PC-9 (cell line): ENCODE measurements around the gene ARHGAP10. TPM values are rescaled to one million over a fixed set of nuclear protein-coding genes. Genes with fewer than 3 reads are reported as not detected.

Experiments used
- BruUV-seq: library from RNA; stranded (reverse); fragments of 400-500 nt; replicated peaks from 2 replicates; lab custom pipeline; 2021; lab: Mats Ljungman, UMichigan
- CTCF ChIA-PET: fragments of 300-600 bp; sonication (Branson Sonifier 250); formaldehyde crosslinking; loops from one replicate; lab custom pipeline; 2022; ENCODE audit warnings: antibody characterized with exemption; lab: Charles Lee
- POLR2A ChIA-PET: fragments of 300-600 bp; sonication (Branson Sonifier 250); formaldehyde crosslinking; loops from one replicate; lab custom pipeline; 2022; ENCODE audit warnings: antibody characterized with exemption; ENCODE audit not compliant: unreplicated experiment; lab: Charles Lee
- DNase-seq, 2 experiments: peaks; one replicate each; pipeline versions ENCODE4 v3.0.0 to v3.0.0-alpha.2; 2015 to 2022; ENCODE audit warnings: mixed read lengths in 1 of 2
- H2AFZ ChIP-seq: fragments of 200-600 bp; sonication (generic); 2 replicates; pipeline ENCODE4 v1.8.1; 2017; ENCODE audit warnings: antibody characterized with exemption
- H3F3A ChIP-seq: fragments of 200-600 bp; sonication (generic); 2 replicates; pipeline ENCODE4 v1.8.1; 2017; ENCODE audit warnings: antibody characterized with exemption, mild to moderate bottlenecking, low read depth; ENCODE audit not compliant: insufficient read depth
- H3K27ac ChIP-seq: fragments of 200-600 bp; sonication (generic); 2 replicates; pipeline ENCODE4 v1.6.1; 2016; ENCODE audit warnings: mixed run types
- H3K27me3 ChIP-seq: fragments of 200-600 bp; sonication (generic); 2 replicates; pipeline ENCODE4 v1.6.1; 2016; ENCODE audit warnings: low read depth, mixed run types; ENCODE audit not compliant: insufficient read depth
- H3K36me3 ChIP-seq: fragments of 200-600 bp; sonication (generic); 2 replicates; pipeline ENCODE4 v1.6.1; 2016; ENCODE audit warnings: low read depth, mixed run types
- H3K4me1 ChIP-seq: fragments of 200-600 bp; sonication (generic); replicated peaks from 2 replicates; pipeline ENCODE4 v1.6.1; 2016; ENCODE audit warnings: mixed run types; ENCODE audit not compliant: insufficient read depth
- H3K4me2 ChIP-seq: fragments of 200-600 bp; sonication (generic); 2 replicates; pipeline ENCODE4 v1.6.1; 2017; ENCODE audit warnings: mixed run types
- H3K4me3 ChIP-seq: fragments of 200-600 bp; sonication (generic); 2 replicates; pipeline ENCODE4 v1.6.1; 2016; ENCODE audit warnings: mixed run types
- H3K79me2 ChIP-seq: fragments of 200-600 bp; sonication (generic); 2 replicates; pipeline ENCODE4 v1.6.1; 2017; ENCODE audit warnings: low read depth, mixed run types
- H3K9me2 ChIP-seq: fragments of 200-600 bp; sonication (generic); 2 replicates; pipeline ENCODE4 v1.8.1; 2017; ENCODE audit warnings: mild to moderate bottlenecking; ENCODE audit not compliant: insufficient read depth
- H3K9me3 ChIP-seq: fragments of 200-600 bp; sonication (generic); 2 replicates; pipeline ENCODE4 v1.8.1; 2016; ENCODE audit warnings: low read depth; ENCODE audit not compliant: insufficient read depth
- H4K20me1 ChIP-seq: fragments of 200-600 bp; sonication (generic); 2 replicates; pipeline ENCODE4 v1.8.1; 2017; ENCODE audit not compliant: insufficient read depth
- EZH2 ChIP-seq: fragments of 200-600 bp; sonication (generic); IDR thresholded peaks from 2 replicates; pipeline ENCODE4 v1.8.0; 2017; ENCODE audit warnings: antibody characterized with exemption, low read depth
- intact Hi-C: fragments of 100-400 bp; cut with micrococcal nuclease; formaldehyde crosslinking; loops from one replicate; pipeline ENCODE4 v1.10.0; 2022; ENCODE audit not compliant: unreplicated experiment
- total RNA-seq: library from RNA; stranded (reverse); gene quantifications from 2 replicates; pipeline ENCODE4 v1.2.3, GENCODE V29; 2021
- TF ChIP-seq, protein P1 (sequence below): fragments of 200-600 bp; sonication (generic); conservative IDR thresholded peaks from 2 replicates; pipeline ENCODE4 v1.6.1; 2017; ENCODE audit warnings: mixed run types, antibody characterized with exemption, mild to moderate bottlenecking, moderate library complexity

Gene ARHGAP10
- total RNA-seq, 1 experiment from 2014 or later: 27.5 TPM

DNA sequence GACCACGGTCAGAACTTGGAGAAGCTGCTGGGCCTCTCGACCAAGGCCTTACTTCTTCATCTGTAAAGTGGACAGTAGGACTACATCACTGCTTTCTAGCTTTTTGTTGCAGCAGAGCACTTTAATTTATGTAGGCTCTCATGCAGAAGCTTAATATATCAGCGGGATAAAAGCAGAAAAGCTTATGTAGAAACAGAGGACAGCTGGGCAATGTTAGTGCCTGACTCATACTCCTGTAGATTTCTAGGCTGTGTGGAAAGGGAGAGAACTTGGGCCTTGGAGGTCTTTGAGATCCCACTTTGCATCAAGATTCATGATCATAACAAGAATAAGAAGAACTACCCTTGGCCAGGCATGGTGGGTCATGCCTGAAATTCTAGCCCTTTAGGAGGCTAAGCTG is 91.2 kb downstream of the ARHGAP10 start:
- Histone ChIP-seq H3K4me3 (no peak overlapping the region), H3K4me2 (no peak overlapping the region), H3K4me1 (peaks cover 10% of the 10 kb centered on the region; the same call in 1 of the 2 replicates), H2AFZ (no peak overlapping the region), H4K20me1 (no peaks in the 10 kb centered on the region), H3F3A (no peaks in the 10 kb centered on the region; the same call in 1 of the 2 replicates), H3K9me2 (no peaks in the 10 kb centered on the region), H3K9me3 (no peaks in the 10 kb centered on the region), H3K36me3 (0 out of 2 replicates have a peak, but pooled peaks cover 4% of the 10 kb centered on the region), H3K27me3 (no peaks in the 10 kb centered on the region), H3K79me2 (no peaks in the 10 kb centered on the region), H3K27ac (no peak overlapping the region)
- DNase-seq: no peak
- POLR2A ChIA-PET: no interaction called here
- no TSS peak for BruUV-seq
- intact Hi-C loops: no loop called here
- CTCF ChIA-PET: no interaction called here
- TF ChIP-seq EZH2: no peak
- TF ChIP-seq, protein P1, sequence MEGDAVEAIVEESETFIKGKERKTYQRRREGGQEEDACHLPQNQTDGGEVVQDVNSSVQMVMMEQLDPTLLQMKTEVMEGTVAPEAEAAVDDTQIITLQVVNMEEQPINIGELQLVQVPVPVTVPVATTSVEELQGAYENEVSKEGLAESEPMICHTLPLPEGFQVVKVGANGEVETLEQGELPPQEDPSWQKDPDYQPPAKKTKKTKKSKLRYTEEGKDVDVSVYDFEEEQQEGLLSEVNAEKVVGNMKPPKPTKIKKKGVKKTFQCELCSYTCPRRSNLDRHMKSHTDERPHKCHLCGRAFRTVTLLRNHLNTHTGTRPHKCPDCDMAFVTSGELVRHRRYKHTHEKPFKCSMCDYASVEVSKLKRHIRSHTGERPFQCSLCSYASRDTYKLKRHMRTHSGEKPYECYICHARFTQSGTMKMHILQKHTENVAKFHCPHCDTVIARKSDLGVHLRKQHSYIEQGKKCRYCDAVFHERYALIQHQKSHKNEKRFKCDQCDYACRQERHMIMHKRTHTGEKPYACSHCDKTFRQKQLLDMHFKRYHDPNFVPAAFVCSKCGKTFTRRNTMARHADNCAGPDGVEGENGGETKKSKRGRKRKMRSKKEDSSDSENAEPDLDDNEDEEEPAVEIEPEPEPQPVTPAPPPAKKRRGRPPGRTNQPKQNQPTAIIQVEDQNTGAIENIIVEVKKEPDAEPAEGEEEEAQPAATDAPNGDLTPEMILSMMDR: no peak

DNA sequence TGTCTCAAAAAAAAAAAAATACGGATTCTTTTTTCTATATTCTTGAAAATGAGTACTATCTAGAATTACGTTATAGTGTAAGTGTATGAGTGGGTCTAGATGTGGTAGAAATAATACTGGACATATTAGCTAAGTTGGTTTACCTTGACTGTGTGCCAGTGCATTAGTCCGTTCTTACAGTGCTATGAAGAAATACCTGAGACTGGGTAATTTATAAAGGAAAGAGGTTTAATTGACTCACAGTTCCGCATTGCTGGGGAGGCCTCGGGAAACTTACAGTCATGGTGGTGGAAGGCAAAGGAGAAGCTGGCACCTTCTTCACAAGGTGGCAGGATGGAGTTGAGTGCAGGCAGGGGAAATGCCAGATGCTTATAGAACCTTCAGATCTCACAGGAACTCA is 92.4 kb downstream of the ARHGAP10 start:
- Histone ChIP-seq H2AFZ (no peak overlapping the region), H3K36me3 (0 out of 2 replicates have a peak, but pooled peaks cover 4% of the 10 kb centered on the region), H3K79me2 (no peaks in the 10 kb centered on the region), H3K27ac (no peak overlapping the region), H4K20me1 (no peaks in the 10 kb centered on the region), H3K9me3 (no peaks in the 10 kb centered on the region), H3F3A (no peaks in the 10 kb centered on the region; the same call in 1 of the 2 replicates), H3K9me2 (no peaks in the 10 kb centered on the region), H3K4me2 (no peak overlapping the region), H3K4me1 (peaks cover 13% of the 10 kb centered on the region), H3K4me3 (no peak overlapping the region), H3K27me3 (no peaks in the 10 kb centered on the region)
- ChIA-PET POLR2A (no interaction called here), CTCF (interaction anchor here (0.7 kb wide), 1 partner anchor 34 kb away, joined by 5 read pairs; no protein-coding TSS in a partner anchor)
- intact Hi-C loops: no loop called here
- BruUV-seq: no TSS peak
- no peak for DNase-seq
- TF ChIP-seq, protein P1: no peak
- no peak for TF ChIP-seq EZH2

DNA sequence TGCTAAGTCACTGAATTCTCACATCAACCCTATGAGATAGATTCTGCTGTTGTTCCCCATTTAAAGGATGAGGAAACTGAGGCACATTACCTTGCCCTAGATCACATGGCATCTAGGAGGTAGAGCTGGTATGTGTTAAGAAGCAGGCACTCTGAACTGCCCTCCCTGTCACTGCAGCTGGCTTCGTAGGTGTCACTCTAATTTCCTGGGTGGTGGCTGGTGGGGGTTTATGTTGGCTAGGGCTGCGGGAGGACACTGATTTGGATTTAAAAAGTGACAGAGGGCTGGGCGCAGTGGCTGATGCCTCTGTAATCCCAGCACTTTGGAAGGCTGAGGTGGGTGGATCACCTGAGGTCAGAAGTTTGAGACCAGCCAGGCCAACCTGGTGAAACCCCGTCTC is 93.0 kb downstream of the ARHGAP10 start:
- TF ChIP-seq EZH2: no peak
- TF ChIP-seq, protein P1: no peak
- DNase-seq: no peak
- H2AFZ ChIP-seq: no peak overlapping the region
- H3K9me2 ChIP-seq: no peaks in the 10 kb centered on the region
- no peak overlapping the region for H3K4me2 ChIP-seq
- no peak overlapping the region for H3K27ac ChIP-seq
- no peaks in the 10 kb centered on the region for H3K27me3 ChIP-seq
- 0 out of 2 replicates have a peak, but pooled peaks cover 4% of the 10 kb centered on the region for H3K36me3 ChIP-seq
- H3K79me2 ChIP-seq: no peaks in the 10 kb centered on the region
- ChIA-PET POLR2A (no interaction called here), CTCF (no interaction called here)
- peaks cover 18% of the 10 kb centered on the region for H3K4me1 ChIP-seq
- H3K4me3 ChIP-seq: no peak overlapping the region
- no peaks in the 10 kb centered on the region for H4K20me1 ChIP-seq
- no peaks in the 10 kb centered on the region for H3K9me3 ChIP-seq
- H3F3A ChIP-seq: peaks cover under 1% of the 10 kb centered on the region; the same call in 1 of the 2 replicates
- no TSS peak for BruUV-seq
- intact Hi-C loops: no loop called here
